Keratinocyte (primary cell): ENCODE measurements around the gene ARHGAP10. TPM values are rescaled to one million over a fixed set of nuclear protein-coding genes. Genes with fewer than 3 reads are reported as not detected.
A peak's percentile ranks its signal among the peaks of the same experiment; 100 is the strongest.

Source experiments
- DNase-seq: peaks from one replicate; pipeline ENCODE4 v3.0.0-alpha.2; 2011; ENCODE audit warnings: low read depth, missing footprints, low spot score
- FAIRE-seq: peaks from 2 replicates; lab custom pipeline; 2011; peaks lifted over from hg19 to GRCh38; lab: Jason Lieb, UNC
- H2AFZ ChIP-seq: 2 replicates; pipeline ENCODE4 v1.6.0; 2012; ENCODE audit warnings: low read length, control low read depth, inconsistent platforms; ENCODE audit not compliant: control insufficient read depth
- H3K27ac ChIP-seq: 2 replicates; pipeline ENCODE4 v1.5.1; 2011; ENCODE audit warnings: low read length; ENCODE audit not compliant: control insufficient read depth, insufficient read depth
- H3K27me3 ChIP-seq: 3 replicates; pipeline ENCODE4 v1.6.0; 2011; ENCODE audit warnings: low read length; ENCODE audit not compliant: control insufficient read depth, insufficient read depth; ENCODE audit errors: extremely low read depth
- H3K36me3 ChIP-seq, 2 experiments: 2 replicates in 1 of 2; 3 replicates in 1 of 2; pipeline ENCODE4 v1.5.1; 2011; ENCODE audit warnings: low read length in 2 of 2, mild to moderate bottlenecking in 1 of 2; ENCODE audit not compliant: control insufficient read depth in 2 of 2, insufficient read depth in 2 of 2; ENCODE audit errors: extremely low read depth in 1 of 2
- H3K4me1 ChIP-seq: 3 replicates; pipeline ENCODE4 v1.5.1; 2011; ENCODE audit warnings: low read length; ENCODE audit not compliant: control insufficient read depth, insufficient read depth; ENCODE audit errors: extremely low read depth
- H3K4me2 ChIP-seq: 3 replicates; pipeline ENCODE4 v1.6.0; 2011; ENCODE audit warnings: low read depth, low read length; ENCODE audit not compliant: control insufficient read depth, insufficient read depth; ENCODE audit errors: extremely low read depth
- H3K4me3 ChIP-seq, 3 experiments: fragments of 200-600 bp in 1 of 3; sonication (generic) in 1 of 3; 2 replicates in 2 of 3; 3 replicates in 1 of 3; pipeline ENCODE4 v1.5.1; 2011 to 2016; ENCODE audit warnings: low read length in 3 of 3, mild to moderate bottlenecking in 3 of 3, control low read depth in 2 of 3, inconsistent platforms in 1 of 3, low read depth in 1 of 3, mixed read lengths in 1 of 3, mixed run types in 1 of 3, moderate library complexity in 1 of 3; ENCODE audit not compliant: control insufficient read depth in 2 of 3, insufficient read depth in 2 of 3; ENCODE audit errors: extremely low read depth in 1 of 3
- H3K79me2 ChIP-seq: 2 replicates; pipeline ENCODE4 v1.6.0; 2012; ENCODE audit warnings: low read length; ENCODE audit not compliant: control insufficient read depth, insufficient read depth
- H3K9ac ChIP-seq: 3 replicates; pipeline ENCODE4 v1.6.0; 2011; ENCODE audit warnings: low read length; ENCODE audit not compliant: control insufficient read depth, insufficient read depth; ENCODE audit errors: extremely low read depth
- H3K9me1 ChIP-seq: 3 replicates; pipeline ENCODE4 v1.6.0; 2011; ENCODE audit warnings: low read length; ENCODE audit not compliant: control insufficient read depth, insufficient read depth; ENCODE audit errors: extremely low read depth
- H3K9me3 ChIP-seq: 2 replicates; pipeline ENCODE4 v1.5.1; 2012; ENCODE audit warnings: low read depth, low read length; ENCODE audit not compliant: control insufficient read depth
- H4K20me1 ChIP-seq: 3 replicates; pipeline ENCODE4 v1.6.0; 2011; ENCODE audit warnings: low read length; ENCODE audit not compliant: control insufficient read depth, insufficient read depth; ENCODE audit errors: extremely low read depth
- EZH2 ChIP-seq: IDR thresholded peaks from one replicate; pipeline ENCODE4 v1.6.1; 2012; ENCODE audit warnings: inconsistent platforms, mild to moderate bottlenecking, low read length, moderate library complexity
- dilution Hi-C: fragments of 300-500 bp; cut with MboI; formaldehyde crosslinking; loops from one replicate; pipeline ENCODE4 v1.7.0; 2020; ENCODE audit warnings: low sequenced_read_pairs; ENCODE audit not compliant: extremely low pct_ligation_motif_present
- polyA plus RNA-seq, 5 experiments: library from polyadenylated mRNA; depleted of rRNA in 3 of 5; stranded (reverse) in 3 of 5; stranded (forward) in 1 of 5; unstranded in 1 of 5; fragments of >200 nt; gene quantifications; 1 replicate in 1 of 5; 2 replicates in 3 of 5; 3 replicates in 1 of 5; pipeline versions ENCODE4 v1.2.1 to v1.2.3, GENCODE V29; 2011 to 2012; ENCODE audit warnings: missing spikeins in 2 of 5, low read depth in 1 of 5, low replicate concordance in 1 of 5
- TF ChIP-seq, protein P1 (sequence below), 3 experiments: IDR thresholded peaks in 1 of 3; conservative IDR thresholded peaks in 1 of 3; optimal IDR thresholded peaks in 1 of 3; 2 replicates in 2 of 3; 3 replicates in 1 of 3; pipeline versions ENCODE3 to v1.5.1; 2011; ENCODE audit warnings: low read length in 3 of 3, mild to moderate bottlenecking in 3 of 3, moderate library complexity in 2 of 3, control low read depth in 1 of 3, inconsistent platforms in 1 of 3; ENCODE audit not compliant: insufficient read depth in 2 of 3; ENCODE audit errors: extremely low read depth in 1 of 3

The ARHGAP10 gene
- polyA plus RNA-seq, 1 donor (not counting 4 experiments of a cell fraction or from before 2014, with no cell fraction given) = 18.7 TPM

DNA sequence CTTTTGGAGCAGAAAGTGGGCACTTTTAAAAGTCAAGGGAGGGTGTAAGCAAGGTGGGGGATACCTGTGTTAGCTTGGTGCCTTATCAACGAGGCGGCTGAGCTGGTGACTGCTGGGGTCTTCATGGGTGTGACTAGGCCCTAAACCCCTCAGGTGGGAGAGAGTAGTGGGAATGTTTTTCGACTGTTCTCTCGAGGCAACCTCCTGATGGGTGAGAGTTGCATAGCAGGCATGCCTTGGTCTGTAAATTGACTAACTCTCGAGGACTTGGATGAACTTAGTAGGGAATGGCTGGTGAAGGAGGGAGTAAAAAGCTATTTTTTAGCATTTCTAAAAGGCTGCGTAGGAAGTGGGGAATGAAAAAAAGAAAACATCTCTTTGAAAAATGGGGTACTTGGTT, 80.0 kb downstream of the ARHGAP10 start:
- Histone ChIP-seq H3K27ac (no peak overlapping the region), H3K4me3 (no peak overlapping the region), H3K4me2 (no peak overlapping the region), H3K9me3 (no peaks in the 10 kb centered on the region), H3K4me1 (peaks cover 7% of the 10 kb centered on the region), H2AFZ (no peak overlapping the region), H3K9ac (no peak overlapping the region), H3K9me1 (no peaks in the 10 kb centered on the region), H3K27me3 (no peaks in the 10 kb centered on the region), H3K79me2 (peaks cover 50% of the 10 kb centered on the region), H3K36me3 (no peaks in the 10 kb centered on the region), H4K20me1 (no peaks in the 10 kb centered on the region)
- TF ChIP-seq EZH2 = no peak
- TF ChIP-seq, protein P1, sequence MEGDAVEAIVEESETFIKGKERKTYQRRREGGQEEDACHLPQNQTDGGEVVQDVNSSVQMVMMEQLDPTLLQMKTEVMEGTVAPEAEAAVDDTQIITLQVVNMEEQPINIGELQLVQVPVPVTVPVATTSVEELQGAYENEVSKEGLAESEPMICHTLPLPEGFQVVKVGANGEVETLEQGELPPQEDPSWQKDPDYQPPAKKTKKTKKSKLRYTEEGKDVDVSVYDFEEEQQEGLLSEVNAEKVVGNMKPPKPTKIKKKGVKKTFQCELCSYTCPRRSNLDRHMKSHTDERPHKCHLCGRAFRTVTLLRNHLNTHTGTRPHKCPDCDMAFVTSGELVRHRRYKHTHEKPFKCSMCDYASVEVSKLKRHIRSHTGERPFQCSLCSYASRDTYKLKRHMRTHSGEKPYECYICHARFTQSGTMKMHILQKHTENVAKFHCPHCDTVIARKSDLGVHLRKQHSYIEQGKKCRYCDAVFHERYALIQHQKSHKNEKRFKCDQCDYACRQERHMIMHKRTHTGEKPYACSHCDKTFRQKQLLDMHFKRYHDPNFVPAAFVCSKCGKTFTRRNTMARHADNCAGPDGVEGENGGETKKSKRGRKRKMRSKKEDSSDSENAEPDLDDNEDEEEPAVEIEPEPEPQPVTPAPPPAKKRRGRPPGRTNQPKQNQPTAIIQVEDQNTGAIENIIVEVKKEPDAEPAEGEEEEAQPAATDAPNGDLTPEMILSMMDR (optimal IDR thresholded peaks at IDR 0.05 in 1 of 3, IDR thresholded peaks at IDR 0.05 in 1 of 3, conservative IDR thresholded peaks at IDR 0.05 in 1 of 3; ENCODE audit: extremely low read depth in 1 of 3, insufficient read depth in 2 of 3, low read length in 3 of 3) = no peak
- peak; percentile 5 for FAIRE-seq
- dilution Hi-C loops = no loop called here
- no peak for DNase-seq

DNA sequence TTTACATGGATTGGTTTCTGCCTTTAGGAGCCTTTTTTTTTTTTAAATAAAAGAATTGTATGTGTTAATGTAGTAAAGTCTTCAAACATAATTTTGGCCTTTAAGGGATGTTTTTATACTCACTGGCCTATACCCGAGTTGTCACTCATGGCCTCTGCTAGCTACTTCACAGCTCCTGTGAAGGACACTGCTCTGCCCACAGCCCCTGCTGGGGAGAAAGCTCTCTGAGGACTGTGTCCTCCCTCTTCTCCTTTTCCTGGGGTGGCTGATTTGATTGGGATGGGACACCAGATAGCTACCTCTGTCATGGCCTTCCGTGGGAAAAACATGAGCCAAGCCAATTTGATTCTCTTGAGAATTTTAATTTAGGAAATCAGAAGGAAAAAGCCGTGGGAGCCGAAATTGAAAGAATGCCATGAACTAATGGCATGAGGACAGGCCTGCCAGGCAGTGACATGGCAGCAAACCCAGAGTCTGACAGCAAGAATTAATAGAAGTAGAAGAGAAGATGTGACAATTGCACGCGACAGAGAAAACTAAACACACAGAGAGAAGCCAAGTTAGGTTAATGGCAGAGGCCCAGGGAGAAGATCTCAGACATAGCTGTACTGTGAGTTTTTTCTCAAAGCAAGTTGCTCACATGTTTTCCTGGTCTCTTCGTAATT, 81.4 kb downstream of the ARHGAP10 start:
- H2AFZ ChIP-seq = no peak overlapping the region
- H3K4me3 ChIP-seq = no peak overlapping the region
- H4K20me1 ChIP-seq = no peaks in the 10 kb centered on the region
- H3K9me3 ChIP-seq = no peaks in the 10 kb centered on the region
- H3K79me2 ChIP-seq = peaks cover 50% of the 10 kb centered on the region
- no peak for TF ChIP-seq EZH2
- TF ChIP-seq, protein P1 (optimal IDR thresholded peaks at IDR 0.05 in 1 of 3, IDR thresholded peaks at IDR 0.05 in 1 of 3, conservative IDR thresholded peaks at IDR 0.05 in 1 of 3; ENCODE audit: extremely low read depth in 1 of 3, insufficient read depth in 2 of 3, low read length in 3 of 3) = no peak
- no peaks in the 10 kb centered on the region for H3K27me3 ChIP-seq
- H3K9ac ChIP-seq = no peak overlapping the region
- FAIRE-seq = no peak
- H3K9me1 ChIP-seq = no peaks in the 10 kb centered on the region
- dilution Hi-C loops = no loop called here
- H3K27ac ChIP-seq = no peak overlapping the region
- H3K4me1 ChIP-seq = peaks cover 7% of the 10 kb centered on the region
- H3K36me3 ChIP-seq = no peaks in the 10 kb centered on the region
- no peak for DNase-seq
- H3K4me2 ChIP-seq = peak overlapping the region; percentile 12
